Hematopoietic multipotent progenitor cell treated with erythropoietin and hydrocortisone succinate and interleukin-3 and kit ligand, for 15 days (in vitro differentiated cells): ENCODE data around the gene PI4KA.
"Not testable (repeated sequence)": the region's sequence is repeated elsewhere in the genome, so short reads cannot be mapped to it uniquely, and the experiment has no call there.

Source experiments
- DNase-seq: peaks from one replicate; pipeline ENCODE4 v3.0.0-alpha.2; 2015; ENCODE audit warnings: low spot score

PI4KA gene

DNA sequence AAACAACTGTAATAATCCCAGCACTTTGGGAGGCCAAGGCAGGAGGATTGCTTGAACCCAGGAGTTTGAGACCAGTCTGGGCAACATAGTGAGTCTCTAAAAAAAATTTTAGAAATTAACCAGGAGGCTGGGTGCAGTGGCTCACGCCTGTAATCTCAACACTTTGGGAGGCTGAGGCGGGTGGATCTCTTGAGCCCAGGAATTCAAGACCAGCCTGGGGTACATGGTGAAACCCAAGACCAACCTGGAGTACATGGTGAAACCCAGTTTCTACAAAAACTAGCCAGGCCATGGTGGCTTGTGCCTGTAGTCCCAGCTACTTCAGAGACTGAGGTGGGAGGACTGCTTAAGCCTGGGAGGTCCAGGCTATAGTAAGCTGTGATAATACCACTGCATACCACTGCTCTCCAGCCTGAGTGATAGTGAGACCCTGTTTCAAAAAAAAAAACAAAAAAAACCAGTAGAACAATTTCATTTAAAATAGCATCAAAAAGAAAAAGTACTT is 11.2 kb downstream of the PI4KA start:
- no peak for DNase-seq

DNA sequence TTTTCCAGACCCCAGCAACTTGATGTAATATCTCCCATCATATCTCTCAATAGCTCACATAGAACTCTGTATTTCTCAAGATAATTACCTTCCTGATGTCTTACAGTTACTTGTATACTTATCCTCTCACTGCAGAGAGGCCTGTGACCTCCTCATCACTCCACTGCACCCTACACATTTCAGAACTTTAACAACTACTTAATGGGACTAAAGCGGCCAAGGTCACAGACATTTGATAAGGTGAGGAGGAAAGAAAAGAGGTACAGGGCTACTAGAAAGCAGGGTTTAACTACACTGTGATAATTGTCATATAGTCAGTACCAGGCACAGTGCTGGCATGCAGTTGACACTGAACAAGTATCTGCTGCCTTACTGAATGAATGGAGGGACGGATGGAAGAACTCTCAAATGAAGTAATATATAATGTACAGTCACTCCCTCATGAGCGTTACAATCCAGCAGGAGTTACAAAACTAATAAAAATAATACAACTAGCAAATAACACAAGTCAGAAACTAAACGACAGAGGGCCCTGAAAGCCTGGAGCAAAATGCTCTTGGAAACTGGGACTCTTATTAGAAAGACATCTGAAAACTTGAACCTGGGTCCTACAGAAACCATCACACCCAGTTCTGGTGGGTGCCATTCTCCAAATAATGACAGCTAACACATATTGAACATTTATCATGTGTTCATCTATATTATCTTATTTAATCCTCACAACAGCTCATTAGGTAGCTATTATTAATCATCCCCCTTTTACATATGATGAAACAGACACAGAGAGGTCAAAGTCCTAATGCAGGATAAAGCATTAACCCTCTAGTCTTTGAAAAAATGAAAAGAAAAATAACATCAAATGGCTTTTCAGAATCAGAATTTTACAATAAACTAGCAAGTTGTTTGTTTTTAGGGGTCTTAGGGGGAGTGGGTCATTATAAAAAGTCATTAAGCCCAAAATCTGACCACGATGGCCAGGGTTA is 14.3 kb downstream of the PI4KA start:
- DNase-seq: no peak

DNA sequence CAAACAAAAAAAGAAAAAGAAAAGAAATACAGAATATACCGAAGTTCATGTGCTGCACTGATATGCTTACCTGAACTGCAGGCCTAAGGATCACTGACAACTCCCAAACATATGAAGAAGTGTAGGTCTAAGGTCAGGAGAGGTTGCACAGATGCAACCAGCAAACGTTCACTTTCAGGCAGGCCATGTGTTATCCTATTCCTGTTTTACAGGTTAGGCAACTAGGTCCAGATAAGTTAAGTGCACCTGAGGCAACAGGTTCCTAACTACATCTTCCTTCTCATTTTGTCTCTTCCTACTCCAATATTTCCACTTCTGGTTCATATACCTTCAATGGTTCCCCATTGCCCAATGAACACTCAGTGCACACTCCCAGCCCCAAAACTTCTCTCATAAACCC is 15.1 kb downstream of the PI4KA start:
- no peak for DNase-seq

DNA sequence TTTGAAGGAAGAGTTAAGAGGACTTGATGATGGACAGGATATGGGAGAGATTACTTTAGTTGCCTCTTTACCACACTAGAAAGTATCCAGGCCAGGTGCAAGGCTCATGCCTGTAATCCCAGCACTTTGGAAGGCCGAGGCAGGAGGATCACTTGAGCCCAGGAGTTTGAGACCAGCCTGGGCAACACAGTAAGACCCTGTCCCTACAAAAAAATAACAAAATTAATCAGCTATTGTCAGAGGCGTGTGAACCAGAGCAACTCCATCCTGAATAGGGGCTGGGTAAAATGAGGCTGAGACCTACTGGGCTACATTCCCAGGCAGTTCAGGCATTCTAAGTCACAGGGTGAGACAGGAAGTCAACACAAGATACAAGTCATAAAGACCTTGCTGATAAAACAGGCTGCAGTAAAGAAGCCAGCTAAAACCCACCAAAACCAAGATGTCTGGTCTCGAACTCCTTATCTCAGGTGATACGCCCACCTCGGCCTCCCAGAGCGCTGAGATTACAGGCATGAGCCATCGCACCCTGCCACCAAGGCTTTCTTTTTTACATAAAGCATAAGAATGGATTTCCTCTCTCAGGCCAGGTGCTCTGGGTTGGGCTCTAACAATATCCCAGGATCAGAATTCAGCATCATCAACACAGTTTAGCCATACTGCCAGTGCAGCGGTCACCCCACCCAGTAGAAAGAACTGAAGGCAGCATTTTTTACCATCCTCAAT is 17.8 kb downstream of the PI4KA start:
- no peak for DNase-seq

GRCh38 chr22:20839837-20840645 is 18.6 kb downstream of the PI4KA start:
- DNase-seq: no peak

DNA sequence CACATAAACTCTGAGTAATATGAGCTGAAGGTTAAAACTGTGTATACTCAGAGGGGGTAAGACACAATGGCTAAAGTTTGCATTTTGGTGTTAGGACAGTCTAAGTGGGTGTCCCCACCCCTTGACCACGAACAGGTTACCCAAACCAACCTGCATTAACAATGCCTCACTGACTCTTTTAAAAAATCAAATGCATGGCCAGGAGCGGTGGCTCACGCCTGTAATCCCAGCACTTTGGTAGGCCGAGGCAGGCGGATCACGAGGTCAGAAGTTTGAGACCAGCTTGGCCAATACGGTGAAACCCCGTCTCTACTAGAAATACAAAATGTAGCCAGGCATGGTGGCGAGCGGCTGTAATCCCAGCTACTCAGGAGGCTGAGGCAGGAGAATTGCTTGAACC is 19.3 kb downstream of the PI4KA start:
- DNase-seq: not testable (repeated sequence)

- no peak for DNase-seq
These were observed 21.4 kb downstream of the PI4KA start for GRCh38 chr22:20836987-20837823.

- DNase-seq: no peak
These were observed 23.9 kb downstream of the PI4KA start for GRCh38 chr22:20834725-20835124.

DNA sequence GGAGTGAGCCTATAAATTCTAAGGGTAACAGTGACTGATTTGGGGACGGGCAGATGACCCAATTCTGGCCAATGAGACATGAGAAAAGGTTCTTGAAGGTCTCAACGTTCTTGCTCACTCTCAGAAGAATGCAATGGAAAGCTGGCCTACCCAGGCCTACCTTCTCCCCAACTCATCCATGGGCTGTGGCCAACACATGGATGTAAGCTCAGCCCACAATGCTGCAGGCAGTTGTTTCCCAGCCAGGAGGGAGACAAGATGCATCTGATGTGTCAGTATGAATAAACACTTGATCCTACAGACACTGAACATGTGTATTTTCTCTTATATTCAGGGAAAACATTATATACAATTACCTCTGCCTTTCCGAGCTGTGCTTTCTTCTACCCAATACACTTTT is 24.4 kb downstream of the PI4KA start:
- DNase-seq: no peak

DNA sequence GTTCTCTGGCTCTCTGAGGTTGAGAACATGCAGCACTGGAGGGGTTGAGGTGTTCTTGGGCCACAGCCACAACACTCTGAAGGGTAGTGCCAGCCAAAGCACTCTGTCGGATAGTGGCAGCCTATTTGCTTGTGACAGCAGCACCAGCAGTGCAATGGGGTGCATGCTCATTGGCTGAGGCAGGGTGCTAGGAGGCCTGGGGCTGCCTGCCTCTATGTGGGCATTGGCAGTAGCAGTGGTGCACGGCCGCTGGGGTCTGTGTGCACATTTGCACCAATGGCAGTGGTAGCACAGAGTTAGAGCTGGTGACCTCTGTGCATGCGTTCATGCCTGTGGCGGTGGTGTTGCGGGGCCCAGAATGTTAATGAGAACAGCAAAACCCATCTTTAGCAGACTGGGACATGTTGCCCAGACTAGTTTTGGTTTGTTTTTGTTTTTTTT is 25.4 kb downstream of the PI4KA start:
- DNase-seq: no peak

GRCh38 chr22:20829491-20830134 is 29.0 kb downstream of the PI4KA start:
- DNase-seq: no peak

DNA sequence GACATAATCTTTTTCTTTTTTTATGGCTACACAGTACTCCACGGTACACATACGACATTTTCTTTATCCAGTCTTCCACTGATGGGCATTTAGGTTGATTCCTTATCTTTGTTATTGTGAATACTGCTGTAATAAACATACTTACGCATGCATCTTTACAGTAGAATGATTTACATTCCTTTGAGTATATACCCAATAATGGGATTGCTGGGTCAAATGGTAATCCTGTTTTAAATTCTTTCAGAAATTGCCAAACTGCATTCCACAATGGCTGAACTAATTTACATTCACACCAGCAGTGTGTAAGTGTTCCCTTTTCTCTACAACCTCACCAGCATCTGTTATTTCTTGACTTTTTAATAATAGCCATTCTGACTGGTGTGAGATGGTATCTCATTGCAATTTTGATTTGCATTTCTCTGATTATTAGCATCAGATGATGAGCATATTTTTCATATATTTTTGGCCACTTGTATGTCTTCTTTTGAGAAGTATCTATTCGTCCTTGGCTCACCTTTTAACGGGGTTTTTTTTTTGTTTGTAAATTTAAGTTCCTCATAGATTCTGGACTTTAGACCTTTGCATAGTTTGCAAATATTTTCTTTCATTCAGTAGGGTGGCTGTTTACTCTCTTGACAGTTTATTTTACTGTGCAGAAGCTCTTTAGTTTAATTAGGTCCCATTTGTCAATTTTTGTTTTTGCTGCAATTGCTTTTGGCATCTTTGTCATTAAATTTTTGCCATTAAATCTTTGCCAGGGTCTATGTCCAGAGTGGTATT is 32.0 kb downstream of the PI4KA start:
- not testable (repeated sequence) for DNase-seq

GRCh38 chr22:20825624-20826023 is 33.0 kb downstream of the PI4KA start:
- no peak for DNase-seq

- DNase-seq: not testable (repeated sequence)
These were observed 33.4 kb downstream of the PI4KA start for GRCh38 chr22:20825216-20825615.

- DNase-seq: no peak
These were observed 35.3 kb downstream of the PI4KA start for GRCh38 chr22:20823264-20823663.

- DNase-seq: no peak
These were observed 36.4 kb downstream of the PI4KA start for GRCh38 chr22:20822240-20822639.

DNA sequence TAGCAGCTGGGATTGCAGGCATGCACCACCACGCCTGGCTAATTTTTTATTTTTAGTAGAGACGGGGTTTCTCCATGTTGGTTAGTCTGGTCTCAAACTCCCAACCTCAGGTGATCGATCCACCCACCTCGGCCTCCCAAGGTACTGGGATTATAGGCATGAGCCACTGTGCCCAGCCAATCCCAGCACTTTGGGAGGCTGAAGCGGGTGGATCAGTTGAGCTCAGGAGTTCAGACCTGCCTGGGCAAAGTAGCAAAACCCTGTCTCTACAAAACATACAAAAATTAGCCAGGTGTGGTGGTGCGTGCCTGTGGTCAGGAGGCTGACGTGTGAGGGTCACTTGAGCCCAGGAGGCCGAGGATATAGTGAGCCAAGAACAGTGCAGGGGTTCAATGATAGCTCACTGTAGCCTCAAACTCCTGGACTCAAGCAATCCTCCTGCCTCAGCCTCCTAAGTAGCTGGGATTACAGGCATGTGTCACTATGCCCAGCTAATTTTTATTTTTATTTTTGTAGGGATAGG is 36.8 kb downstream of the PI4KA start:
- not testable (repeated sequence) for DNase-seq

DNA sequence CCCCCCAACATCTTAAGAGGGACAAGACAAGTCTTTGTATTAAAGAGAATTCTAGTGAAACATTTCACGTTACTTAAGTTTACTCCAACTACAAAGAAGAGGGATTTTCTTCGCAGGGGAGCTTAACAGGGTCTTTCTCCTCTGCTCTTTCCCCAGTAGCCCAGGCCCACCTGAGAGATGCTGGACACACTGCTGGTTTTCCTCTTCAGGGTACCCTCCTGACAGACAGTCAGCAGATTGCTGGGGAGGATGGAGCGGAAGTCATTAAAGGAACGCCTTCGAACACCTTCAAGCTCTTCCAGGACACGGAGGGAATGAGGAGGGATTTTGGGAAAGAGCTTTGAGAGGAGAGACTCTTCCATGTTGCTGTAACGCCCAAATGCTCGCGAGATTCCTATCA is 39.1 kb downstream of the PI4KA start:
- DNase-seq: no peak

DNA sequence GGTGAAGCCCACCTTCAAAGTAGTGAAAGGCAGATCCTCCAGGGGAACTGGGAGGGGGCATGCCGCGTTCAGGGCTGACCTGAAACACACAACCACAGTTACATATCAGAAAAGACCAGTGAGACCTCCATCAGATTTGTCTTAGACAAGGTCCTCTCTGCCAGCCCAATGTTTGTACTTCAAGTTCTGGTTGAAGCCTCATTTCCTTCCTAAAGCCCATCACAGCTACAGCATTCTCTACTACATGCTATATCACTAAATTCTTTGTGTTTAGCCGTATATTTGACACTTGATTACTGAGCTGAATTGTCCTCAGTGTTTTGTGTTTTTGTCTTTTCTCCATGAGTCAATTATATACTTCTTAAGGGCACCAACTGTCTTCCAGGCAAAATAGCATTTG is 40.1 kb downstream of the PI4KA start:
- no peak for DNase-seq

GRCh38 chr22:20816559-20816958 is 42.1 kb downstream of the PI4KA start:
- no peak for DNase-seq
